Thyroid gland (tissue), 4 donors: ENCODE data around the gene RAB6C.
"Not testable (repeated sequence)": the region's sequence is repeated elsewhere in the genome, so short reads cannot be mapped to it uniquely, and the experiment has no call there.

Source experiments
- POLR2A ChIP-seq, 2 donors: fragments of 450-650 bp; IDR thresholded peaks; one replicate each; pipeline ENCODE4 v1.6.1; 2017; ENCODE audit warnings: antibody characterized with exemption in 2 of 2, mild to moderate bottlenecking in 2 of 2, moderate library complexity in 1 of 2
- TF ChIP-seq, protein P1 (sequence below), 6 experiments: fragments of 200-600 bp in 3 of 6; fragments of 450-650 bp in 3 of 6; sonication (generic) in 3 of 6; IDR thresholded peaks; one replicate each; pipeline ENCODE4 v1.5.1; 2016 to 2019; ENCODE audit warnings: antibody characterized with exemption in 6 of 6, mild to moderate bottlenecking in 2 of 6, inconsistent platforms in 1 of 6, moderate library complexity in 1 of 6

DNA sequence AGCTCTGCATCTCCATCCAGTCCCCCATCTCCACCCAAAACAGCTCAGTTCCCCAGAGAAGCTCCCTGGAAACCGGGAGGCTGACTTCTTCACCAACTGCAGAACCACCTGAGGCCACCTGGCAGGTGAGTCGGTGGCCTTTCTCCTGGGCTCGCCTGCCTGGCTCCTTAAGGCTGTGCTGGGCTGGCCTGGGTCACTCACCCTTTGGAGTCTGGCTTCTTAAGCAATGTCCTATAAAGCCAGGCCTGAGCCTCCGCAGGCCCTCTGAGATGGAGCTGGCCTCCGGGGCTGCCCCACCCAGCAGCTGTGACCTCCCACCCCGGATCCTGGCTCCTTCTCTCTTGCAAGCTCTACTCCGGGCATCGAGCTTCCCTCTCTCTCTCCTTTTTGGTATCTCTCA is 46.1 kb upstream of the RAB6C start:
- TF ChIP-seq POLR2A (IDR thresholded peaks at IDR 0.05) = not testable (repeated sequence)
- TF ChIP-seq, protein P1, sequence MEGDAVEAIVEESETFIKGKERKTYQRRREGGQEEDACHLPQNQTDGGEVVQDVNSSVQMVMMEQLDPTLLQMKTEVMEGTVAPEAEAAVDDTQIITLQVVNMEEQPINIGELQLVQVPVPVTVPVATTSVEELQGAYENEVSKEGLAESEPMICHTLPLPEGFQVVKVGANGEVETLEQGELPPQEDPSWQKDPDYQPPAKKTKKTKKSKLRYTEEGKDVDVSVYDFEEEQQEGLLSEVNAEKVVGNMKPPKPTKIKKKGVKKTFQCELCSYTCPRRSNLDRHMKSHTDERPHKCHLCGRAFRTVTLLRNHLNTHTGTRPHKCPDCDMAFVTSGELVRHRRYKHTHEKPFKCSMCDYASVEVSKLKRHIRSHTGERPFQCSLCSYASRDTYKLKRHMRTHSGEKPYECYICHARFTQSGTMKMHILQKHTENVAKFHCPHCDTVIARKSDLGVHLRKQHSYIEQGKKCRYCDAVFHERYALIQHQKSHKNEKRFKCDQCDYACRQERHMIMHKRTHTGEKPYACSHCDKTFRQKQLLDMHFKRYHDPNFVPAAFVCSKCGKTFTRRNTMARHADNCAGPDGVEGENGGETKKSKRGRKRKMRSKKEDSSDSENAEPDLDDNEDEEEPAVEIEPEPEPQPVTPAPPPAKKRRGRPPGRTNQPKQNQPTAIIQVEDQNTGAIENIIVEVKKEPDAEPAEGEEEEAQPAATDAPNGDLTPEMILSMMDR (IDR thresholded peaks at IDR 0.05) = not testable (repeated sequence)
